ENCODE data around the gene HDLBP. TPM values are rescaled to one million over a fixed set of nuclear protein-coding genes. Genes with fewer than 3 reads are reported as not detected.

HDLBP gene
- total and polyA plus RNA-seq, 2 experiments from 2014 or later: 230 to 306 TPM

GRCh38 chr2:241241669-241242068 is 73.8 kb downstream of the HDLBP start:
- no peak for DNase-seq (ENCODE audit: low spot score)
- no peak overlapping the region for H3K4me3 Mint-ChIP-seq
- H3K9me3 Mint-ChIP-seq: no peaks in the 10 kb centered on the region
- peaks cover 76% of the 10 kb centered on the region for H3K36me3 ChIP-seq (ENCODE audit: insufficient read depth)
- H3K4me2 ChIP-seq: no peak overlapping the region
- no peaks in the 10 kb centered on the region for H3F3A ChIP-seq (replicated peaks; ENCODE audit: low read depth)
- no peaks in the 10 kb centered on the region for H3K9me2 ChIP-seq (ENCODE audit: insufficient read depth)
- ATAC-seq: no peak
- H2AFZ ChIP-seq: no peak overlapping the region
- no peak overlapping the region for H3K27ac Mint-ChIP-seq
- H4K20me1 ChIP-seq (replicated peaks; ENCODE audit: insufficient read depth): peaks cover 30% of the 10 kb centered on the region
- peaks cover 7% of the 10 kb centered on the region; the same call in 1 of the 2 replicates for H3K79me2 ChIP-seq (replicated peaks; ENCODE audit: insufficient read depth)
- peaks cover 7% of the 10 kb centered on the region for H3K27me3 Mint-ChIP-seq (ENCODE audit: insufficient read depth, low read depth, poor library complexity)
- no peaks in the 10 kb centered on the region for H3K27me3 ChIP-seq (ENCODE audit: insufficient read depth)
- TF ChIP-seq, protein P1, sequence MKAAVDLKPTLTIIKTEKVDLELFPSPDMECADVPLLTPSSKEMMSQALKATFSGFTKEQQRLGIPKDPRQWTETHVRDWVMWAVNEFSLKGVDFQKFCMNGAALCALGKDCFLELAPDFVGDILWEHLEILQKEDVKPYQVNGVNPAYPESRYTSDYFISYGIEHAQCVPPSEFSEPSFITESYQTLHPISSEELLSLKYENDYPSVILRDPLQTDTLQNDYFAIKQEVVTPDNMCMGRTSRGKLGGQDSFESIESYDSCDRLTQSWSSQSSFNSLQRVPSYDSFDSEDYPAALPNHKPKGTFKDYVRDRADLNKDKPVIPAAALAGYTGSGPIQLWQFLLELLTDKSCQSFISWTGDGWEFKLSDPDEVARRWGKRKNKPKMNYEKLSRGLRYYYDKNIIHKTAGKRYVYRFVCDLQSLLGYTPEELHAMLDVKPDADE (IDR thresholded peaks at IDR 0.05): no peak
- no peak for TF ChIP-seq JUNB (IDR thresholded peaks at IDR 0.05; ENCODE audit: unreplicated experiment)
- TF ChIP-seq, protein P2, sequence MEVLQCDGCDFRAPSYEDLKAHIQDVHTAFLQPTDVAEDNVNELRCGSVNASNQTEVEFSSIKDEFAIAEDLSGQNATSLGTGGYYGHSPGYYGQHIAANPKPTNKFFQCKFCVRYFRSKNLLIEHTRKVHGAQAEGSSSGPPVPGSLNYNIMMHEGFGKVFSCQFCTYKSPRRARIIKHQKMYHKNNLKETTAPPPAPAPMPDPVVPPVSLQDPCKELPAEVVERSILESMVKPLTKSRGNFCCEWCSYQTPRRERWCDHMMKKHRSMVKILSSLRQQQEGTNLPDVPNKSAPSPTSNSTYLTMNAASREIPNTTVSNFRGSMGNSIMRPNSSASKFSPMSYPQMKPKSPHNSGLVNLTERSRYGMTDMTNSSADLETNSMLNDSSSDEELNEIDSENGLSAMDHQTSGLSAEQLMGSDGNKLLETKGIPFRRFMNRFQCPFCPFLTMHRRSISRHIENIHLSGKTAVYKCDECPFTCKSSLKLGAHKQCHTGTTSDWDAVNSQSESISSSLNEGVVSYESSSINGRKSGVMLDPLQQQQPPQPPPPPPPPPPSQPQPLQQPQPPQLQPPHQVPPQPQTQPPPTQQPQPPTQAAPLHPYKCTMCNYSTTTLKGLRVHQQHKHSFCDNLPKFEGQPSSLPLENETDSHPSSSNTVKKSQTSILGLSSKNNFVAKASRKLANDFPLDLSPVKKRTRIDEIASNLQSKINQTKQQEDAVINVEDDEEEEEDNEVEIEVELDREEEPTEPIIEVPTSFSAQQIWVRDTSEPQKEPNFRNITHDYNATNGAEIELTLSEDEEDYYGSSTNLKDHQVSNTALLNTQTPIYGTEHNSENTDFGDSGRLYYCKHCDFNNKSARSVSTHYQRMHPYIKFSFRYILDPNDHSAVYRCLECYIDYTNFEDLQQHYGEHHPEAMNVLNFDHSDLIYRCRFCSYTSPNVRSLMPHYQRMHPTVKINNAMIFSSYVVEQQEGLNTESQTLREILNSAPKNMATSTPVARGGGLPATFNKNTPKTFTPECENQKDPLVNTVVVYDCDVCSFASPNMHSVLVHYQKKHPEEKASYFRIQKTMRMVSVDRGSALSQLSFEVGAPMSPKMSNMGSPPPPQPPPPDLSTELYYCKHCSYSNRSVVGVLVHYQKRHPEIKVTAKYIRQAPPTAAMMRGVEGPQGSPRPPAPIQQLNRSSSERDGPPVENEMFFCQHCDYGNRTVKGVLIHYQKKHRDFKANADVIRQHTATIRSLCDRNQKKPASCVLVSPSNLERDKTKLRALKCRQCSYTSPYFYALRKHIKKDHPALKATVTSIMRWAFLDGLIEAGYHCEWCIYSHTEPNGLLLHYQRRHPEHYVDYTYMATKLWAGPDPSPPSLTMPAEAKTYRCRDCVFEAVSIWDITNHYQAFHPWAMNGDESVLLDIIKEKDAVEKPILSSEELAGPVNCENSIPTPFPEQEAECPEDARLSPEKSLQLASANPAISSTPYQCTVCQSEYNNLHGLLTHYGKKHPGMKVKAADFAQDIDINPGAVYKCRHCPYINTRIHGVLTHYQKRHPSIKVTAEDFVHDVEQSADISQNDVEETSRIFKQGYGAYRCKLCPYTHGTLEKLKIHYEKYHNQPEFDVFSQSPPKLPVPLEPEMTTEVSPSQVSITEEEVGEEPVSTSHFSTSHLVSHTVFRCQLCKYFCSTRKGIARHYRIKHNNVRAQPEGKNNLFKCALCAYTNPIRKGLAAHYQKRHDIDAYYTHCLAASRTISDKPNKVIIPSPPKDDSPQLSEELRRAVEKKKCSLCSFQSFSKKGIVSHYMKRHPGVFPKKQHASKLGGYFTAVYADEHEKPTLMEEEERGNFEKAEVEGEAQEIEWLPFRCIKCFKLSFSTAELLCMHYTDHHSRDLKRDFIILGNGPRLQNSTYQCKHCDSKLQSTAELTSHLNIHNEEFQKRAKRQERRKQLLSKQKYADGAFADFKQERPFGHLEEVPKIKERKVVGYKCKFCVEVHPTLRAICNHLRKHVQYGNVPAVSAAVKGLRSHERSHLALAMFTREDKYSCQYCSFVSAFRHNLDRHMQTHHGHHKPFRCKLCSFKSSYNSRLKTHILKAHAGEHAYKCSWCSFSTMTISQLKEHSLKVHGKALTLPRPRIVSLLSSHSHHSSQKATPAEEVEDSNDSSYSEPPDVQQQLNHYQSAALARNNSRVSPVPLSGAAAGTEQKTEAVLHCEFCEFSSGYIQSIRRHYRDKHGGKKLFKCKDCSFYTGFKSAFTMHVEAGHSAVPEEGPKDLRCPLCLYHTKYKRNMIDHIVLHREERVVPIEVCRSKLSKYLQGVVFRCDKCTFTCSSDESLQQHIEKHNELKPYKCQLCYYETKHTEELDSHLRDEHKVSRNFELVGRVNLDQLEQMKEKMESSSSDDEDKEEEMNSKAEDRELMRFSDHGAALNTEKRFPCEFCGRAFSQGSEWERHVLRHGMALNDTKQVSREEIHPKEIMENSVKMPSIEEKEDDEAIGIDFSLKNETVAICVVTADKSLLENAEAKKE (CRISPR knock-in tag; IDR thresholded peaks at IDR 0.05): no peak
- no peak for TF ChIP-seq ZNF331 (CRISPR knock-in tag; IDR thresholded peaks at IDR 0.05; ENCODE audit: low read depth)
- TF ChIP-seq, protein P3, sequence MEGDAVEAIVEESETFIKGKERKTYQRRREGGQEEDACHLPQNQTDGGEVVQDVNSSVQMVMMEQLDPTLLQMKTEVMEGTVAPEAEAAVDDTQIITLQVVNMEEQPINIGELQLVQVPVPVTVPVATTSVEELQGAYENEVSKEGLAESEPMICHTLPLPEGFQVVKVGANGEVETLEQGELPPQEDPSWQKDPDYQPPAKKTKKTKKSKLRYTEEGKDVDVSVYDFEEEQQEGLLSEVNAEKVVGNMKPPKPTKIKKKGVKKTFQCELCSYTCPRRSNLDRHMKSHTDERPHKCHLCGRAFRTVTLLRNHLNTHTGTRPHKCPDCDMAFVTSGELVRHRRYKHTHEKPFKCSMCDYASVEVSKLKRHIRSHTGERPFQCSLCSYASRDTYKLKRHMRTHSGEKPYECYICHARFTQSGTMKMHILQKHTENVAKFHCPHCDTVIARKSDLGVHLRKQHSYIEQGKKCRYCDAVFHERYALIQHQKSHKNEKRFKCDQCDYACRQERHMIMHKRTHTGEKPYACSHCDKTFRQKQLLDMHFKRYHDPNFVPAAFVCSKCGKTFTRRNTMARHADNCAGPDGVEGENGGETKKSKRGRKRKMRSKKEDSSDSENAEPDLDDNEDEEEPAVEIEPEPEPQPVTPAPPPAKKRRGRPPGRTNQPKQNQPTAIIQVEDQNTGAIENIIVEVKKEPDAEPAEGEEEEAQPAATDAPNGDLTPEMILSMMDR (conservative IDR thresholded peaks at IDR 0.05; ENCODE audit: low read depth in 2 of 2): no peak
- TF ChIP-seq POLR2AphosphoS5 (IDR thresholded peaks at IDR 0.05; ENCODE audit: low read depth): no peak
- no peak for TF ChIP-seq STAT1 (IDR thresholded peaks at IDR 0.05; ENCODE audit: unreplicated experiment)
- no peak for TF ChIP-seq CREB1 (CRISPR knock-in tag; IDR thresholded peaks at IDR 0.05; ENCODE audit: low read depth)
- no peak for TF ChIP-seq EZH2 (IDR thresholded peaks at IDR 0.05; ENCODE audit: low read depth, unreplicated experiment)
- peaks cover 91% of the 10 kb centered on the region for H3K36me3 Mint-ChIP-seq (ENCODE audit: low read depth)
- no peaks in the 10 kb centered on the region for H3K4me1 ChIP-seq (ENCODE audit: insufficient read depth)
- no peak overlapping the region for H3K4me3 ChIP-seq
- no peaks in the 10 kb centered on the region for H3K4me1 Mint-ChIP-seq
- no peak overlapping the region for H3K27ac ChIP-seq (ENCODE audit: low read depth)
